ENCODE measurements around the gene HYI.

- TF ChIP-seq POLR2A (IDR thresholded peaks at IDR 0.05) (no peak), CTCF (IDR thresholded peaks at IDR 0.05) (no peak)
Observed at GRCh38 chr1:43451701-43452532, 1.8 kb downstream of the HYI start.

All from lower leg skin (tissue), 3 donors.